ENCODE measurements around the gene TKFC. TPM values are rescaled to one million over a fixed set of nuclear protein-coding genes. Genes with fewer than 3 reads are reported as not detected.

Gene TKFC
- total RNA-seq, 4 donors from 2014 or later, result 12.9 to 24.2 (median 14.8) TPM

- WGBS, result 79% methylated on average over 8 of the region's 12 CpGs
- H3K9me3 ChIP-seq, result no peaks in the 10 kb centered on the region
- H3K27me3 ChIP-seq, result no peaks in the 10 kb centered on the region
- no peak overlapping the region for H3K27ac ChIP-seq (replicated peaks in 1 of 4)
- peaks cover 0 to 7% (median 0%) of the 10 kb centered on the region in 4 donors for H3K4me1 ChIP-seq
- no peak overlapping the region for H3K4me3 ChIP-seq
- no peak for TF ChIP-seq POLR2A (IDR thresholded peaks at IDR 0.05; ENCODE audit: low read depth)
- TF ChIP-seq POLR2AphosphoS5 (IDR thresholded peaks at IDR 0.05), result no peak
- no peak for TF ChIP-seq CTCF (IDR thresholded peaks at IDR 0.05)
- no peak for TF ChIP-seq EP300 (IDR thresholded peaks at IDR 0.05)
- no peak for DNase-seq (ENCODE audit: extremely low spot score)
- peaks cover 36 to 88% (median 68%) of the 10 kb centered on the region in 4 donors for H3K36me3 ChIP-seq
- intact Hi-C loops (cut with DNase I), result no loop called here
Measured at GRCh38 chr11:61349189-61349751, 16.2 kb downstream of the TKFC start.

DNA sequence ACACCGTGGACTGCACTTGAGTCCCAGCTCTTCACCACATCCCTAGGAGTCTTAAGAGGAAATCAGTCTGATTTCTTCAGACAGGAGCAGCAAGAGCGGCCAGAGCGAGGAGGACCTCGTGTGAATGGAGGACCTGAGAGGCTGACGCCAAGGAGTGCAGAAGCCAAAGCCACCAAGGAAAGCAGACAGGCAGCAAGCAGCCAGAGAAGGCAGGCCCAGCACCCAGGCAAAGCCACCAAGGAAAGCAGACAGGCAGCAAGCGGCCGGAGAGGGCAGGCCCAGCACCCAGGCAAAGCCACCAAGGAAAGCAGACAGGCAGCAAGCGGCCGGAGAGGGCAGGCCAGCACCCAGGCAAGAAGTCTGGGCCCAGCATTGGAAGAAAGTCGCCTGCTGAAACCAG, 16.9 kb downstream of the TKFC start:
- peaks cover 36 to 90% (median 71%) of the 10 kb centered on the region in 4 donors for H3K36me3 ChIP-seq
- 93% methylated on average over 8 of the region's 10 CpGs for WGBS
- H3K27me3 ChIP-seq, result no peaks in the 10 kb centered on the region
- intact Hi-C loops (cut with DNase I), result no loop called here
- no peak overlapping the region for H3K27ac ChIP-seq (replicated peaks in 1 of 4)
- H3K4me3 ChIP-seq, result no peak overlapping the region
- peaks cover 0 to 7% (median 0%) of the 10 kb centered on the region in 4 donors for H3K4me1 ChIP-seq
- DNase-seq (ENCODE audit: extremely low spot score), result no peak
- TF ChIP-seq EP300 (IDR thresholded peaks at IDR 0.05) (no peak), CTCF (IDR thresholded peaks at IDR 0.05) (no peak), POLR2A (IDR thresholded peaks at IDR 0.05; ENCODE audit: low read depth) (no peak)
- no peaks in the 10 kb centered on the region for H3K9me3 ChIP-seq

DNA sequence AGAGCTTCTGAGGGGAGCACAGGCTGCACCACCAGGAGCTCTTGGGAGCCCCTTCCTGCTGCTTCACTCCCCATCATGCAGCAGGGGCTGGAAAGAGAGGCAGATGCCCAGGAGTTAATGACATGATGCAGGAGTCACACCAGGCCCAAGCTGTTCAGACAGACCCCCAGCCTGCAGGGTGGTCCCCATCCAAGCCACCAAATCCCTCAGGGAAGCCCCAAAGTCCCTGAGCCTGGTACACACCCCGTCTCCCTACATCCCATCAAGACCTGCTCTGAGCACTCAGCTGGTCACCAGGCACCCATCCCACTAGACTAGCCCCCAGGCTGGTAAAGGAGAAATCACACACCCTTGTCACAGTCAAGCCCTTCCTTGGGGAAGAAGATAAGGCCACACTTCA, 17.3 kb downstream of the TKFC start:
- Histone ChIP-seq H3K4me3 (no peak overlapping the region), H3K4me1 (peaks cover 0 to 4% (median 0%) of the 10 kb centered on the region in 4 donors), H3K36me3 (peaks cover 38 to 90% (median 73%) of the 10 kb centered on the region in 4 donors), H3K27me3 (no peaks in the 10 kb centered on the region), H3K27ac (replicated peaks in 1 of 4) (no peak overlapping the region), H3K9me3 (no peaks in the 10 kb centered on the region)
- no peak for DNase-seq (ENCODE audit: extremely low spot score)
- intact Hi-C loops (cut with DNase I), result no loop called here
- WGBS, result 100% methylated on average over 1 of the region's 1 CpG
- TF ChIP-seq POLR2A (IDR thresholded peaks at IDR 0.05; ENCODE audit: low read depth) (no peak), EP300 (IDR thresholded peaks at IDR 0.05) (no peak), CTCF (IDR thresholded peaks at IDR 0.05) (no peak), POLR2AphosphoS5 (IDR thresholded peaks at IDR 0.05) (no peak)

GRCh38 chr11:61350803-61351202, 17.8 kb downstream of the TKFC start:
- H3K36me3 ChIP-seq, result peaks cover 42 to 95% (median 76%) of the 10 kb centered on the region in 4 donors

GRCh38 chr11:61352038-61352437, 19.0 kb downstream of the TKFC start:
- TF ChIP-seq POLR2AphosphoS5 (IDR thresholded peaks at IDR 0.05) (no peak), POLR2A (IDR thresholded peaks at IDR 0.05; ENCODE audit: low read depth) (no peak), EP300 (IDR thresholded peaks at IDR 0.05) (no peak), CTCF (IDR thresholded peaks at IDR 0.05) (no peak)
- DNase-seq (ENCODE audit: extremely low spot score), result no peak
- H3K4me3 ChIP-seq, result no peak overlapping the region
- no peaks in the 10 kb centered on the region for H3K27me3 ChIP-seq
- no peaks in the 10 kb centered on the region for H3K9me3 ChIP-seq
- intact Hi-C loops (cut with DNase I), result no loop called here
- WGBS, result 80% methylated on average over 8 of the region's 8 CpGs
- no peak overlapping the region for H3K27ac ChIP-seq (replicated peaks in 1 of 4)
- peaks cover 0 to 10% (median 0%) of the 10 kb centered on the region in 4 donors for H3K4me1 ChIP-seq
- peaks cover 47 to 94% (median 78%) of the 10 kb centered on the region in 4 donors for H3K36me3 ChIP-seq

More at GRCh38 chr11:61350803-61351202, 17.8 kb downstream of the TKFC start:
- H3K9me3 ChIP-seq, result no peaks in the 10 kb centered on the region
- no peak overlapping the region for H3K27ac ChIP-seq (replicated peaks in 1 of 4)
- WGBS, result 92% methylated on average over 6 of the region's 8 CpGs
- no peak overlapping the region for H3K4me3 ChIP-seq
- no peak for TF ChIP-seq POLR2A (IDR thresholded peaks at IDR 0.05; ENCODE audit: low read depth)
- TF ChIP-seq POLR2AphosphoS5 (IDR thresholded peaks at IDR 0.05), result no peak
- no peaks in the 10 kb centered on the region for H3K4me1 ChIP-seq
- no peak for DNase-seq (ENCODE audit: extremely low spot score)
- intact Hi-C loops (cut with DNase I), result no loop called here
- no peaks in the 10 kb centered on the region for H3K27me3 ChIP-seq

Measured in esophagus muscularis mucosa (tissue), 4 donors.